Astrocyte (in vitro differentiated cells and primary cell): ENCODE results near the gene APOL1. TPM values are rescaled to one million over a fixed set of nuclear protein-coding genes. Genes with fewer than 3 reads are reported as not detected.
"Not testable (repeated sequence)": the region's sequence is repeated elsewhere in the genome, so short reads cannot be mapped to it uniquely, and the experiment has no call there.

Experiments used
- DNase-seq: peaks from one replicate; pipeline ENCODE4 v3.0.0-alpha.2; 2010; ENCODE audit warnings: low read depth
- FAIRE-seq: peaks from 2 replicates; lab custom pipeline; 2011; peaks lifted over from hg19 to GRCh38; lab: Jason Lieb, UNC
- H2AFZ ChIP-seq: 2 replicates; pipeline ENCODE4 v1.6.0; 2012; ENCODE audit warnings: low read depth, low read length, inconsistent platforms
- H3K27ac ChIP-seq: 2 replicates; pipeline ENCODE4 v1.5.1; 2011; ENCODE audit warnings: low read depth, low read length, inconsistent platforms
- H3K27me3 ChIP-seq: 2 replicates; pipeline ENCODE4 v1.6.0; 2011; ENCODE audit warnings: low read length, inconsistent platforms; ENCODE audit not compliant: insufficient read depth
- H3K36me3 ChIP-seq: 2 replicates; pipeline ENCODE4 v1.5.1; 2011; ENCODE audit warnings: low read length, inconsistent platforms; ENCODE audit not compliant: insufficient read depth
- H3K4me1 ChIP-seq: 2 replicates; pipeline ENCODE4 v1.5.1; 2011; ENCODE audit warnings: low read length, inconsistent platforms; ENCODE audit not compliant: insufficient read depth
- H3K4me2 ChIP-seq: 2 replicates; pipeline ENCODE4 v1.6.0; 2012; ENCODE audit warnings: low read length, inconsistent platforms
- H3K4me3 ChIP-seq: 2 replicates; pipeline ENCODE4 v1.5.1; 2011; ENCODE audit warnings: low read depth, mild to moderate bottlenecking, low read length, inconsistent platforms; ENCODE audit not compliant: insufficient read depth
- H3K79me2 ChIP-seq: 2 replicates; pipeline ENCODE4 v1.6.0; 2012; ENCODE audit warnings: mild to moderate bottlenecking, low read length, inconsistent platforms; ENCODE audit not compliant: insufficient read depth
- H3K9ac ChIP-seq: 2 replicates; pipeline ENCODE4 v1.6.0; 2012; ENCODE audit warnings: mild to moderate bottlenecking, low read length, inconsistent platforms
- H3K9me3 ChIP-seq: 2 replicates; pipeline ENCODE4 v1.5.1; 2012; ENCODE audit warnings: low read depth, mild to moderate bottlenecking, low read length, inconsistent platforms; ENCODE audit not compliant: insufficient read depth
- H4K20me1 ChIP-seq: 2 replicates; pipeline ENCODE4 v1.6.0; 2012; ENCODE audit warnings: low read length, inconsistent platforms; ENCODE audit not compliant: insufficient read depth
- H3K27ac Mint-ChIP-seq: one replicate; pipeline ENCODE4 v1.8.0; 2021; ENCODE audit warnings: mild to moderate bottlenecking, mixed read lengths; ENCODE audit not compliant: unreplicated experiment
- H3K27me3 Mint-ChIP-seq: one replicate; pipeline ENCODE4 v1.8.0; 2021; ENCODE audit warnings: low read depth, mixed read lengths; ENCODE audit not compliant: unreplicated experiment
- H3K36me3 Mint-ChIP-seq: one replicate; pipeline ENCODE4 v1.8.0; 2021; ENCODE audit warnings: low read depth, mixed read lengths; ENCODE audit not compliant: unreplicated experiment
- H3K4me1 Mint-ChIP-seq: one replicate; pipeline ENCODE4 v1.8.0; 2021; ENCODE audit warnings: low read depth, mixed read lengths; ENCODE audit not compliant: unreplicated experiment
- H3K4me3 Mint-ChIP-seq: one replicate; pipeline ENCODE4 v1.8.0; 2021; ENCODE audit warnings: mild to moderate bottlenecking, moderate library complexity, mixed read lengths; ENCODE audit not compliant: unreplicated experiment
- H3K9me3 Mint-ChIP-seq: one replicate; pipeline ENCODE4 v1.8.0; 2021; ENCODE audit warnings: mild to moderate bottlenecking, mixed read lengths; ENCODE audit not compliant: unreplicated experiment
- EZH2 ChIP-seq: IDR thresholded peaks from 2 replicates; pipeline ENCODE4 v1.6.1; 2012; ENCODE audit warnings: mild to moderate bottlenecking, low read length, inconsistent platforms; ENCODE audit not compliant: insufficient read depth
- total RNA-seq: library from RNA; stranded (reverse); gene quantifications from 2 replicates; pipeline ENCODE4 v1.2.1, GENCODE V29; 2021
- TF ChIP-seq, protein P1 (sequence below): IDR thresholded peaks from 2 replicates; pipeline ENCODE4 v1.5.1; 2011; ENCODE audit warnings: low read depth, mild to moderate bottlenecking, inconsistent platforms, low read length, moderate library complexity; ENCODE audit not compliant: insufficient read depth

Gene APOL1
- total RNA-seq, 1 donor from 2014 or later: 3.9 TPM

DNA sequence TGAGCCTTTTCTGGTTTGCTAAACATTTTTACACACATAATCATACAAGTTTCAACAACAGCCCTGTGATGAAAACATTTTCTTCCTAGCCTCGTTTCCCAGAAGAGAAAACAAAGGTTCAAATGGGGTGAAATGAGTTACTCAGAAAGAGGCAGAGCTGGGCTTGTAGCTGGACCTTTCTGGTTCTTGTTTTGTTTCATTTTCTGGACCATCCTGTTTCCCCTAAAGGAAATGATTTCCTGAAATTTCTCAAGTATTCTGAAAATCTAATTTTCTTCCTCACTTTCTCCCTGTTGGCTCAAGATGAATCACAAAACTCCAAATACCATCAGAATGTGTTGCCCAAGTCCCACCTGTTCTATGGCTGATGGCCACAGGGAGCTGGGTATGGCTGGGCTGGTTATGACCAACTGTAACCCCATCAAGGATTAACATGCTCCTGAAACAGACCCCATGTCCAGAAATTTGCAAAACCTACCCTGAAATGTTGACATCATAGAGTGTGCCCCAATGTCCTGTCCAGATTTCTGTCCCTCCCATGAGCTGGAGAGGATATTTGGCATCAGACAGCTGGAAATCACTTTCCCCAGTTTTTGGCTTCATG, 44.7 kb upstream of the APOL1 start:
- Mint-ChIP-seq H3K4me1 (peaks cover 2% of the 10 kb centered on the region), H3K27me3 (peaks cover 43% of the 10 kb centered on the region), H3K4me3 (no peak overlapping the region), H3K27ac (no peak overlapping the region), H3K9me3 (peaks cover 16% of the 10 kb centered on the region), H3K36me3 (peaks cover 9% of the 10 kb centered on the region)
- FAIRE-seq (no peak), DNase-seq (no peak)
- Histone ChIP-seq H3K4me1 (peaks cover 8% of the 10 kb centered on the region), H3K4me3 (no peak overlapping the region), H3K4me2 (no peak overlapping the region), H3K27ac (no peak overlapping the region), H3K9me3 (no peaks in the 10 kb centered on the region), H3K36me3 (no peaks in the 10 kb centered on the region), H4K20me1 (no peaks in the 10 kb centered on the region), H3K79me2 (no peaks in the 10 kb centered on the region), H3K27me3 (peaks cover 4% of the 10 kb centered on the region), H3K9ac (no peak overlapping the region), H2AFZ (no peak overlapping the region)
- no peak for TF ChIP-seq EZH2
- TF ChIP-seq, protein P1, sequence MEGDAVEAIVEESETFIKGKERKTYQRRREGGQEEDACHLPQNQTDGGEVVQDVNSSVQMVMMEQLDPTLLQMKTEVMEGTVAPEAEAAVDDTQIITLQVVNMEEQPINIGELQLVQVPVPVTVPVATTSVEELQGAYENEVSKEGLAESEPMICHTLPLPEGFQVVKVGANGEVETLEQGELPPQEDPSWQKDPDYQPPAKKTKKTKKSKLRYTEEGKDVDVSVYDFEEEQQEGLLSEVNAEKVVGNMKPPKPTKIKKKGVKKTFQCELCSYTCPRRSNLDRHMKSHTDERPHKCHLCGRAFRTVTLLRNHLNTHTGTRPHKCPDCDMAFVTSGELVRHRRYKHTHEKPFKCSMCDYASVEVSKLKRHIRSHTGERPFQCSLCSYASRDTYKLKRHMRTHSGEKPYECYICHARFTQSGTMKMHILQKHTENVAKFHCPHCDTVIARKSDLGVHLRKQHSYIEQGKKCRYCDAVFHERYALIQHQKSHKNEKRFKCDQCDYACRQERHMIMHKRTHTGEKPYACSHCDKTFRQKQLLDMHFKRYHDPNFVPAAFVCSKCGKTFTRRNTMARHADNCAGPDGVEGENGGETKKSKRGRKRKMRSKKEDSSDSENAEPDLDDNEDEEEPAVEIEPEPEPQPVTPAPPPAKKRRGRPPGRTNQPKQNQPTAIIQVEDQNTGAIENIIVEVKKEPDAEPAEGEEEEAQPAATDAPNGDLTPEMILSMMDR: no peak

DNA sequence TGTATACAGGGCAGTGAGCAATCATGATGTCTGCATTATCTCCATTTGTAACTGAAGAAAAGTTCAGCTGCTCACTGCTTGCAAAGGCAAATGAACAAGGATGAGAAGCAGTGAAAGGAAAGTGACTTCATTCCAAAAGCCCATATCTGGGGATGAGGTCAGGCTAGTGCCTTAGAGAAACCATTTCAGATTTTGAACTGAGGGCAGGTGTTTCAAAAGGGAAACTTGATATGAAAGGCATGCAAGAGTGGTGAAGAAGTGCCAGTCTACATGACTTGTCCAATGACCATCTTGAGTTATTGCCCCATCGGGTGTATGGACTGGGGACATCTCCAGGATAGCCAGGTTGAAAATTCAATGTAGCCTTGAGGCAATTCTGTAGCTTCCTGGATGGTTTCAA, 44.0 kb upstream of the APOL1 start:
- Mint-ChIP-seq H3K36me3 (peaks cover 9% of the 10 kb centered on the region), H3K27me3 (peaks cover 43% of the 10 kb centered on the region), H3K9me3 (peaks cover 19% of the 10 kb centered on the region), H3K4me3 (no peak overlapping the region), H3K27ac (no peak overlapping the region), H3K4me1 (peaks cover 2% of the 10 kb centered on the region)
- no peak overlapping the region for H3K4me2 ChIP-seq
- no peak overlapping the region for H3K9ac ChIP-seq
- H3K9me3 ChIP-seq: no peaks in the 10 kb centered on the region
- no peak for FAIRE-seq
- no peak for DNase-seq
- no peak overlapping the region for H3K27ac ChIP-seq
- peaks cover 6% of the 10 kb centered on the region for H3K27me3 ChIP-seq
- no peaks in the 10 kb centered on the region for H3K36me3 ChIP-seq
- no peak overlapping the region for H2AFZ ChIP-seq
- no peaks in the 10 kb centered on the region for H4K20me1 ChIP-seq
- peaks cover 8% of the 10 kb centered on the region for H3K4me1 ChIP-seq
- H3K4me3 ChIP-seq: no peak overlapping the region
- H3K79me2 ChIP-seq: no peaks in the 10 kb centered on the region
- TF ChIP-seq, protein P1: no peak
- TF ChIP-seq EZH2: no peak

DNA sequence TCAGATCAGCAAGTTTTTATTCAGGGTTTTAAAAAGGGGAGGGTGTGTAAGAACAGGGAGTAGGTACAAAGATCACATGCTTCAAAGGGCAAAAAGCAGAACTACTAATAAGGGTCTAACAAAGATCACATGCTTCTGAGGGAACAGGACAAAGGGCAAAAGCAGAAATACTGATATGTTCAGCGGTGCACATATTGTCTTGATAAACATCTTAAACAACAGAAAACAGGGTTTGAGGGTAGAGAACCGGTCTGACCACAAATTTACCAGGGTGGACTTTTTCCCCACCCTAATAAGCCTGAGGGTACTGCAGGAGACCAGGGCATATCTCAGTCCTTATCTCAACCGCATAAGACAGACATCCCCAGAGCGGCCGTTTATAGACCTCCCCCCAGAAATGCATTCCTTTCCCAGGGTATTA, 43.4 kb upstream of the APOL1 start:
- not testable (repeated sequence) for H3K36me3 ChIP-seq, H3K27ac Mint-ChIP-seq
- peaks cover 11% of the 10 kb centered on the region for H3K27me3 ChIP-seq

More for the DNA sequence above, 43.4 kb upstream of the APOL1 start:
- H3K9ac ChIP-seq, H3K36me3 Mint-ChIP-seq, H3K79me2 ChIP-seq, FAIRE-seq, H3K4me1 Mint-ChIP-seq, H3K4me1 ChIP-seq, H3K27ac ChIP-seq, H3K4me3 ChIP-seq, DNase-seq, H4K20me1 ChIP-seq, H2AFZ ChIP-seq, H3K4me2 ChIP-seq, H3K4me3 Mint-ChIP-seq, H3K9me3 ChIP-seq: not testable (repeated sequence)
- H3K9me3 Mint-ChIP-seq: peaks cover 19% of the 10 kb centered on the region
- peaks cover 41% of the 10 kb centered on the region for H3K27me3 Mint-ChIP-seq
